IMR-90 (cell line): ENCODE data around the gene RNU6-8. TPM values are rescaled to one million over a fixed set of nuclear protein-coding genes. Genes with fewer than 3 reads are reported as not detected.

ENCODE experiments used
- ATAC-seq: fragments of 200-7000 bp; cut with Tn5 transposase; 2 replicates; pipeline ENCODE4 v1.9.1; 2020; ENCODE audit warnings: low read depth, mild to moderate bottlenecking, moderate library complexity
- BruUV-seq: library from RNA; stranded (reverse); fragments of 400-500 nt; replicated peaks from 2 replicates; lab custom pipeline; 2021; lab: Mats Ljungman, UMichigan
- CTCF ChIA-PET: fragments of 300-600 bp; formaldehyde crosslinking; extraction: SDS; loops from one replicate; lab custom pipeline; 2021; ENCODE audit warnings: antibody characterized with exemption; lab: Yijun Ruan, JAX
- POLR2A ChIA-PET: fragments of 300-600 bp; sonication (Branson Sonifier 250); formaldehyde crosslinking; loops from one replicate; lab custom pipeline; 2022; ENCODE audit warnings: antibody characterized with exemption; ENCODE audit not compliant: unreplicated experiment; lab: Charles Lee
- DNase-seq: peaks from one replicate; pipeline ENCODE4 v3.0.0; 2013
- H2AFZ ChIP-seq: replicated peaks from 2 replicates; pipeline ENCODE3; 2013; ENCODE audit warnings: low read length, mild to moderate bottlenecking; ENCODE audit not compliant: poor library complexity
- H2AK5ac ChIP-seq: 2 replicates; pipeline ENCODE4 v1.6.1; 2013; ENCODE audit warnings: low read depth, low read length, inconsistent platforms
- H2AK9ac ChIP-seq: replicated peaks from 2 replicates; pipeline ENCODE3; 2013; ENCODE audit warnings: mild to moderate bottlenecking, low read depth, low read length, moderate library complexity; ENCODE audit not compliant: poor library complexity
- H2BK120ac ChIP-seq: 2 replicates; pipeline ENCODE4 v1.6.1; 2013; ENCODE audit warnings: low read depth, low read length, inconsistent platforms
- H2BK15ac ChIP-seq: 3 replicates; pipeline ENCODE4 v1.6.1; 2013; ENCODE audit warnings: low read depth, low read length, inconsistent platforms
- H2BK20ac ChIP-seq: 2 replicates; pipeline ENCODE4 v1.6.1; 2013; ENCODE audit warnings: low read depth, mild to moderate bottlenecking, inconsistent platforms, low read length, moderate library complexity
- H2BK5ac ChIP-seq: 2 replicates; pipeline ENCODE4 v1.6.1; 2013; ENCODE audit warnings: mild to moderate bottlenecking, low read depth, low read length, inconsistent platforms; ENCODE audit not compliant: poor library complexity, severe bottlenecking
- H3K14ac ChIP-seq: replicated peaks from 2 replicates; pipeline ENCODE4 v1.6.1; 2013; ENCODE audit warnings: low read depth, low read length, inconsistent platforms
- H3K18ac ChIP-seq: 2 replicates; pipeline ENCODE4 v1.6.1; 2013; ENCODE audit warnings: low read depth, low read length, control low read depth
- H3K23ac ChIP-seq: 2 replicates; pipeline ENCODE4 v1.6.1; 2013; ENCODE audit warnings: low read depth, low read length, inconsistent platforms
- H3K27ac ChIP-seq: 2 replicates; pipeline ENCODE4 v1.5.1; 2013; ENCODE audit warnings: mild to moderate bottlenecking, control low read depth, low read length; ENCODE audit not compliant: insufficient read depth
- H3K27me3 ChIP-seq: 2 replicates; pipeline ENCODE4 v1.6.1; 2013; ENCODE audit warnings: low read length; ENCODE audit not compliant: control insufficient read depth, insufficient read depth
- H3K36me3 ChIP-seq: 2 replicates; pipeline ENCODE4 v1.6.1; 2013; ENCODE audit warnings: low read length, mixed read lengths; ENCODE audit not compliant: control insufficient read depth, insufficient read depth
- H3K4ac ChIP-seq: 2 replicates; pipeline ENCODE4 v1.6.1; 2013; ENCODE audit warnings: low read depth, low read length, inconsistent platforms
- H3K4me1 ChIP-seq: 2 replicates; pipeline ENCODE4 v1.6.1; 2013; ENCODE audit warnings: low read length, mixed read lengths; ENCODE audit not compliant: control insufficient read depth, insufficient read depth
- H3K4me2 ChIP-seq: 2 replicates; pipeline ENCODE4 v1.6.1; 2013; ENCODE audit warnings: low read depth, mild to moderate bottlenecking, control low read depth, low read length, moderate library complexity
- H3K4me3 ChIP-seq: 2 replicates; pipeline ENCODE4 v1.5.1; 2013; ENCODE audit warnings: low read depth, mild to moderate bottlenecking, control low read depth, low read length, moderate library complexity; ENCODE audit not compliant: insufficient read depth
- H3K56ac ChIP-seq: 2 replicates; pipeline ENCODE4 v1.6.1; 2013; ENCODE audit warnings: low read length, inconsistent platforms; ENCODE audit not compliant: insufficient read depth; ENCODE audit errors: extremely low read depth
- H3K79me1 ChIP-seq, 2 experiments: 2 replicates each; pipeline ENCODE4 v1.6.1; 2013; ENCODE audit warnings: low read length in 2 of 2, inconsistent platforms in 1 of 2, low read depth in 1 of 2
- H3K9ac ChIP-seq: 2 replicates; pipeline ENCODE4 v1.6.1; 2013; ENCODE audit warnings: low read depth, low read length, control low read depth
- H3K9me1 ChIP-seq: 2 replicates; pipeline ENCODE4 v1.6.1; 2013; ENCODE audit warnings: low read length, inconsistent platforms; ENCODE audit not compliant: insufficient read depth
- H3K9me3 ChIP-seq: 2 replicates; pipeline ENCODE4 v1.6.1; 2013; ENCODE audit warnings: low read length; ENCODE audit not compliant: control insufficient read depth, insufficient read depth
- H4K20me1 ChIP-seq: 2 replicates; pipeline ENCODE4 v1.6.1; 2013; ENCODE audit warnings: low read length, inconsistent platforms; ENCODE audit not compliant: insufficient read depth
- H4K5ac ChIP-seq: 2 replicates; pipeline ENCODE4 v1.6.1; 2013; ENCODE audit warnings: mild to moderate bottlenecking, low read depth, low read length, control low read depth
- H4K8ac ChIP-seq, 2 experiments: 2 replicates each; pipeline ENCODE4 v1.6.1; 2013; ENCODE audit warnings: low read depth in 2 of 2, low read length in 2 of 2, control low read depth in 1 of 2, inconsistent platforms in 1 of 2
- H4K91ac ChIP-seq: 2 replicates; pipeline ENCODE4 v1.6.1; 2013; ENCODE audit warnings: low read depth, low read length, inconsistent platforms; ENCODE audit not compliant: insufficient read depth
- BHLHE40 ChIP-seq: fragments of 150-350 bp; IDR thresholded peaks from 2 replicates; pipeline ENCODE4 v1.6.1; 2016; ENCODE audit warnings: mild to moderate bottlenecking, low read depth, low read length
- CEBPB ChIP-seq: IDR thresholded peaks from 2 replicates; pipeline ENCODE4 v1.6.1; 2012; ENCODE audit warnings: low read depth, low read length, improper control_type of control experiment
- CTCF ChIP-seq: conservative IDR thresholded peaks from 2 replicates; pipeline ENCODE4 v1.5.1; 2012; ENCODE audit warnings: mild to moderate bottlenecking, low read depth, low read length, improper control_type of control experiment
- ELK1 ChIP-seq: fragments of 150-350 bp; IDR thresholded peaks from 2 replicates; pipeline ENCODE4 v1.6.1; 2016; ENCODE audit warnings: low read depth, mild to moderate bottlenecking, low read length, moderate library complexity, borderline replicate concordance
- FOS ChIP-seq: fragments of 150-350 bp; IDR thresholded peaks from 2 replicates; pipeline ENCODE4 v1.6.1; 2016; ENCODE audit warnings: low read depth, low read length
- MAZ ChIP-seq: IDR thresholded peaks from 2 replicates; pipeline ENCODE4 v1.6.1; 2012; ENCODE audit warnings: low read depth, mild to moderate bottlenecking, low read length, improper control_type of control experiment, moderate library complexity, borderline replicate concordance
- NFE2L2 ChIP-seq: fragments of 150-350 bp; IDR thresholded peaks from 2 replicates; pipeline ENCODE4 v1.6.1; 2016; ENCODE audit warnings: low read depth, mild to moderate bottlenecking, low read length
- POLR2A ChIP-seq: IDR thresholded peaks from 2 replicates; pipeline ENCODE4 v1.6.1; 2012; ENCODE audit warnings: mild to moderate bottlenecking, low read depth, low read length
- dilution Hi-C: fragments of 300-500 bp; cut with HindIII; formaldehyde crosslinking; loops from one replicate; pipeline ENCODE4 v1.14.3; 2018; ENCODE audit warnings: low sequenced_read_pairs; ENCODE audit not compliant: unreplicated experiment
- in situ Hi-C: fragments of 300-500 bp; cut with MboI; formaldehyde crosslinking; loops from 3 replicates; pipeline ENCODE4 v1.14.3; 2019; ENCODE audit warnings: low sequenced_read_pairs, inconsistent platforms, mixed read lengths
- intact Hi-C: fragments of 100-400 bp; cut with micrococcal nuclease; formaldehyde crosslinking; loops from 2 replicates; pipeline ENCODE4 v1.10.0; 2022
- polyA plus RNA-seq, 3 experiments: library from polyadenylated mRNA; depleted of rRNA; stranded (reverse); fragments of >200 nt; gene quantifications; 2 replicates each; pipeline ENCODE4 v1.2.3, GENCODE V29; 2012; ENCODE audit warnings: low replicate concordance in 1 of 3
- total RNA-seq: library from RNA; depleted of rRNA; stranded (reverse); fragments of >200 nt; gene quantifications from 2 replicates; pipeline ENCODE4 v1.2.3, GENCODE V29; 2012

RNU6-8 gene
- total and polyA plus RNA-seq, 2 of the 4 experiments (the other 2 are of a cell fraction) = not detected

- Histone ChIP-seq H3K4me2 (no peak overlapping the region), H2BK5ac (no peak overlapping the region), H3K4me1 (no peaks in the 10 kb centered on the region), H3K18ac (no peak overlapping the region), H2BK20ac (no peak overlapping the region), H2BK15ac (no peak overlapping the region), H2AK9ac (no peak overlapping the region), H3K79me1 (no peaks in the 10 kb centered on the region), H3K4me3 (no peak overlapping the region), H3K4ac (no peak overlapping the region), H3K9ac (no peak overlapping the region), H3K36me3 (no peaks in the 10 kb centered on the region), H3K9me1 (no peaks in the 10 kb centered on the region), H4K8ac (no peak overlapping the region), H4K5ac (no peak overlapping the region), H4K91ac (no peak overlapping the region), H4K20me1 (no peaks in the 10 kb centered on the region), H3K56ac (no peak overlapping the region), H2BK120ac (no peak overlapping the region), H3K23ac (no peak overlapping the region), H2AK5ac (no peak overlapping the region), H2AFZ (no peak overlapping the region), H3K9me3 (no peaks in the 10 kb centered on the region), H3K27me3 (peaks cover 4% of the 10 kb centered on the region), H3K14ac (no peak overlapping the region), H3K27ac (no peak overlapping the region)
- DNase-seq (no peak), ATAC-seq (no peak)
- TF ChIP-seq ELK1 (no peak), MAZ (no peak), FOS (no peak), BHLHE40 (no peak), NFE2L2 (no peak), CTCF (no peak), POLR2A (no peak), CEBPB (no peak)
- intact Hi-C loops = no loop called here
- ChIA-PET CTCF (interaction anchor here (0.8 to 1.2 kb wide), 3 partner anchors 10 to 15 kb away, joined by 3 read pairs; no protein-coding TSS in a partner anchor), POLR2A (no interaction called here)
- BruUV-seq = no TSS peak
- in situ Hi-C loops = no loop called here
- dilution Hi-C loops = no loop called here
Observed at GRCh38 chr14:32209471-32209870, 6.4 kb upstream of the RNU6-8 start.
